Caco-2 (cell line): ENCODE data around the gene ILF3. TPM values are rescaled to one million over a fixed set of nuclear protein-coding genes. Genes with fewer than 3 reads are reported as not detected.

ENCODE experiments used
- BruUV-seq: library from RNA; stranded (reverse); fragments of 400-500 nt; replicated peaks from 2 replicates; lab custom pipeline; 2021; lab: Mats Ljungman, UMichigan
- CTCF ChIA-PET: fragments of 300-600 bp; sonication (Branson Sonifier 250); formaldehyde crosslinking; loops from one replicate; lab custom pipeline; 2022; ENCODE audit warnings: antibody characterized with exemption; lab: Charles Lee
- POLR2A ChIA-PET: fragments of 300-600 bp; sonication (Branson Sonifier 250); formaldehyde crosslinking; loops from one replicate; lab custom pipeline; 2022; ENCODE audit warnings: antibody characterized with exemption; lab: Charles Lee
- DNase-seq, 2 experiments: peaks; one replicate each; pipeline versions ENCODE4 v3.0.0 to v3.0.0-alpha.2; 2020 to 2022
- H3K27me3 ChIP-seq: replicated peaks from 2 replicates; pipeline ENCODE4 v1.6.0; 2011; ENCODE audit warnings: low read length; ENCODE audit not compliant: control insufficient read depth, insufficient read depth
- H3K36me3 ChIP-seq: 2 replicates; pipeline ENCODE4 v1.5.1; 2011; ENCODE audit warnings: low read length; ENCODE audit not compliant: control insufficient read depth, insufficient read depth
- H3K4me1 ChIP-seq: fragments of 250-450 bp; sonication (Bioruptor Pico); 2 replicates; pipeline ENCODE4 v1.5.1; 2020; ENCODE audit warnings: mild to moderate bottlenecking
- H3K4me3 ChIP-seq: 2 replicates; pipeline ENCODE4 v1.5.1; 2011; ENCODE audit warnings: low read depth, mild to moderate bottlenecking, control low read depth, low read length
- H3K9me3 ChIP-seq: fragments of 250-450 bp; sonication (Bioruptor Pico); 2 replicates; pipeline ENCODE4 v1.5.1; 2020; ENCODE audit warnings: mild to moderate bottlenecking, moderate library complexity
- H3K27ac Mint-ChIP-seq: one replicate; pipeline ENCODE4 v1.8.0; 2022; ENCODE audit warnings: mixed read lengths; ENCODE audit not compliant: unreplicated experiment
- H3K27me3 Mint-ChIP-seq: one replicate; pipeline ENCODE4 v1.8.0; 2022; ENCODE audit warnings: mixed read lengths; ENCODE audit not compliant: insufficient read depth, unreplicated experiment
- H3K36me3 Mint-ChIP-seq: one replicate; pipeline ENCODE4 v1.8.0; 2022; ENCODE audit warnings: mild to moderate bottlenecking, mixed read lengths; ENCODE audit not compliant: insufficient read depth, unreplicated experiment
- H3K4me1 Mint-ChIP-seq: one replicate; pipeline ENCODE4 v1.8.0; 2022; ENCODE audit warnings: low read depth, mixed read lengths; ENCODE audit not compliant: unreplicated experiment
- H3K4me3 Mint-ChIP-seq: one replicate; pipeline ENCODE4 v1.8.0; 2022; ENCODE audit warnings: mild to moderate bottlenecking, moderate library complexity, mixed read lengths; ENCODE audit not compliant: unreplicated experiment
- H3K9me3 Mint-ChIP-seq: one replicate; pipeline ENCODE4 v1.8.0; 2022; ENCODE audit warnings: mixed read lengths; ENCODE audit not compliant: unreplicated experiment
- CTCF ChIP-seq, 2 experiments: fragments of 200-600 bp in 1 of 2; IDR thresholded peaks; 1 replicate in 1 of 2; 2 replicates in 1 of 2; pipeline versions ENCODE4 v1.5.1 to v1.8.0; 2011 to 2022; ENCODE audit warnings: antibody characterized with exemption in 1 of 2, control low read depth in 1 of 2, inconsistent platforms in 1 of 2, low read depth in 1 of 2, low read length in 1 of 2, mild to moderate bottlenecking in 1 of 2, moderate library complexity in 1 of 2; ENCODE audit not compliant: insufficient read depth in 1 of 2, severe bottlenecking in 1 of 2, unreplicated experiment in 1 of 2
- intact Hi-C: fragments of 100-400 bp; cut with micrococcal nuclease; formaldehyde crosslinking; loops from one replicate; pipeline ENCODE4 v1.10.0; 2022; ENCODE audit not compliant: unreplicated experiment
- total RNA-seq: library from RNA; stranded (reverse); gene quantifications from 2 replicates; pipeline ENCODE4 v1.2.3, GENCODE V29; 2022

Gene ILF3
- total RNA-seq, 1 experiment from 2014 or later: 399 TPM

- ChIA-PET POLR2A (no interaction called here), CTCF (no interaction called here)
- no peaks in the 10 kb centered on the region for H3K4me1 ChIP-seq
- H3K36me3 Mint-ChIP-seq: peaks cover 98% of the 10 kb centered on the region
- H3K27ac Mint-ChIP-seq: no peak overlapping the region
- no peak for DNase-seq
- H3K9me3 ChIP-seq: no peaks in the 10 kb centered on the region
- no peaks in the 10 kb centered on the region for H3K27me3 Mint-ChIP-seq
- intact Hi-C loops: no loop called here
- peaks cover 17% of the 10 kb centered on the region for H3K36me3 ChIP-seq
- no peak for TF ChIP-seq CTCF (IDR thresholded peaks at IDR 0.05; ENCODE audit: insufficient read depth in 1 of 2, low read depth in 1 of 2, low read length in 1 of 2, severe bottlenecking in 1 of 2, unreplicated experiment in 1 of 2)
- H3K4me3 ChIP-seq: no peak overlapping the region
- no peaks in the 10 kb centered on the region for H3K9me3 Mint-ChIP-seq
- no TSS peak for BruUV-seq
- no peak overlapping the region for H3K4me3 Mint-ChIP-seq
- no peaks in the 10 kb centered on the region for H3K27me3 ChIP-seq
- H3K4me1 Mint-ChIP-seq: no peaks in the 10 kb centered on the region
Observed at GRCh38 chr19:10677751-10678150, 23.6 kb downstream of the ILF3 start.

GRCh38 chr19:10678813-10679212 is 24.7 kb downstream of the ILF3 start:
- Histone ChIP-seq H3K4me3 (no peak overlapping the region), H3K36me3 (peaks cover 16% of the 10 kb centered on the region), H3K27me3 (no peaks in the 10 kb centered on the region), H3K9me3 (no peaks in the 10 kb centered on the region), H3K4me1 (no peaks in the 10 kb centered on the region)
- H3K27me3 Mint-ChIP-seq: no peaks in the 10 kb centered on the region
- no peaks in the 10 kb centered on the region for H3K4me1 Mint-ChIP-seq
- intact Hi-C loops: no loop called here
- no peak for DNase-seq
- H3K27ac Mint-ChIP-seq: no peak overlapping the region
- BruUV-seq: no TSS peak
- no peak overlapping the region for H3K4me3 Mint-ChIP-seq
- peaks cover 98% of the 10 kb centered on the region for H3K36me3 Mint-ChIP-seq
- ChIA-PET CTCF (no interaction called here), POLR2A (no interaction called here)
- H3K9me3 Mint-ChIP-seq: no peaks in the 10 kb centered on the region
- TF ChIP-seq CTCF (IDR thresholded peaks at IDR 0.05; ENCODE audit: insufficient read depth in 1 of 2, low read depth in 1 of 2, low read length in 1 of 2, severe bottlenecking in 1 of 2, unreplicated experiment in 1 of 2): no peak

GRCh38 chr19:10679743-10680142 is 25.6 kb downstream of the ILF3 start:
- H3K27me3 ChIP-seq: no peaks in the 10 kb centered on the region
- POLR2A ChIA-PET: no interaction called here
- no peak overlapping the region for H3K4me3 Mint-ChIP-seq
- TF ChIP-seq CTCF (IDR thresholded peaks at IDR 0.05; ENCODE audit: insufficient read depth in 1 of 2, low read depth in 1 of 2, low read length in 1 of 2, severe bottlenecking in 1 of 2, unreplicated experiment in 1 of 2): no peak
- DNase-seq: no peak
- peaks cover 16% of the 10 kb centered on the region for H3K36me3 ChIP-seq
- intact Hi-C loops: no loop called here
- H3K4me3 ChIP-seq: no peak overlapping the region
- no peaks in the 10 kb centered on the region for H3K9me3 Mint-ChIP-seq
- no peaks in the 10 kb centered on the region for H3K27me3 Mint-ChIP-seq
- CTCF ChIA-PET: no interaction called here
- H3K4me1 Mint-ChIP-seq: no peaks in the 10 kb centered on the region
- no peaks in the 10 kb centered on the region for H3K4me1 ChIP-seq
- H3K9me3 ChIP-seq: no peaks in the 10 kb centered on the region
- peaks cover 98% of the 10 kb centered on the region for H3K36me3 Mint-ChIP-seq
- BruUV-seq: no TSS peak
- no peak overlapping the region for H3K27ac Mint-ChIP-seq
